Thoracic aorta (tissue), 2 donors: ENCODE measurements around the gene TTC21A. TPM values are rescaled to one million over a fixed set of nuclear protein-coding genes. Genes with fewer than 3 reads are reported as not detected.

ENCODE experiments used
- ATAC-seq: fragments of 150-250 bp; one replicate; pipeline ENCODE4 v1.8.0; 2017; ENCODE audit warnings: low read depth; ENCODE audit not compliant: insufficient number of reproducible peaks, low FRiP score
- DNase-seq: peaks from one replicate; pipeline ENCODE4 v3.0.0-alpha.2; 2020; ENCODE audit warnings: low spot score
- H3K27ac ChIP-seq, 2 donors: fragments of 200-600 bp; sonication (generic); 1 replicate in 1 of 2; 2 replicates in 1 of 2; pipeline ENCODE4 v1.5.1; 2016; ENCODE audit warnings: mild to moderate bottlenecking in 2 of 2, moderate library complexity in 2 of 2
- H3K27me3 ChIP-seq: fragments of 200-600 bp; sonication (generic); replicated peaks from 2 replicates; pipeline ENCODE4 v1.6.0; 2016; ENCODE audit warnings: mild to moderate bottlenecking; ENCODE audit not compliant: insufficient read depth
- H3K36me3 ChIP-seq: fragments of 200-600 bp; sonication (generic); one replicate; pipeline ENCODE4 v1.5.1; 2016
- H3K4me1 ChIP-seq, 2 donors: fragments of 200-600 bp; sonication (generic); 1 replicate in 1 of 2; 2 replicates in 1 of 2; pipeline versions ENCODE4 v1.5.1 to v1.6.0; 2016; ENCODE audit warnings: low read depth in 2 of 2, mild to moderate bottlenecking in 1 of 2; ENCODE audit not compliant: control insufficient read depth in 1 of 2
- H3K4me3 ChIP-seq: fragments of 200-600 bp; sonication (generic); 2 replicates; pipeline ENCODE4 v1.5.1; 2016; ENCODE audit warnings: mild to moderate bottlenecking
- H3K9me3 ChIP-seq: fragments of 200-600 bp; sonication (generic); 2 replicates; pipeline ENCODE4 v1.5.1; 2016
- CTCF ChIP-seq: fragments of 200-600 bp; sonication (generic); IDR thresholded peaks from one replicate; pipeline ENCODE4 v1.5.1; 2019; ENCODE audit warnings: antibody characterized with exemption
- total RNA-seq, 2 donors: library from RNA; depleted of rRNA; stranded (reverse); fragments of >200 nt; gene quantifications; one replicate each; pipeline versions ENCODE4 v1.1.0 to v1.2.3, GENCODE V29; 2016

Gene TTC21A
- total RNA-seq, 2 donors from 2014 or later = 3.0 to 14.9 TPM

- H3K4me1 ChIP-seq = peaks cover 6 to 23% of the 10 kb centered on the region in 2 donors
- H3K27me3 ChIP-seq = no peaks in the 10 kb centered on the region
- ATAC-seq (no peak), DNase-seq (no peak)
- H3K4me3 ChIP-seq = no peak overlapping the region
- no peak overlapping the region for H3K27ac ChIP-seq
- no peaks in the 10 kb centered on the region for H3K9me3 ChIP-seq
- H3K36me3 ChIP-seq = no peaks in the 10 kb centered on the region
- TF ChIP-seq CTCF = no peak
Observed at GRCh38 chr3:39184968-39185285, 77.4 kb downstream of the TTC21A start.

DNA sequence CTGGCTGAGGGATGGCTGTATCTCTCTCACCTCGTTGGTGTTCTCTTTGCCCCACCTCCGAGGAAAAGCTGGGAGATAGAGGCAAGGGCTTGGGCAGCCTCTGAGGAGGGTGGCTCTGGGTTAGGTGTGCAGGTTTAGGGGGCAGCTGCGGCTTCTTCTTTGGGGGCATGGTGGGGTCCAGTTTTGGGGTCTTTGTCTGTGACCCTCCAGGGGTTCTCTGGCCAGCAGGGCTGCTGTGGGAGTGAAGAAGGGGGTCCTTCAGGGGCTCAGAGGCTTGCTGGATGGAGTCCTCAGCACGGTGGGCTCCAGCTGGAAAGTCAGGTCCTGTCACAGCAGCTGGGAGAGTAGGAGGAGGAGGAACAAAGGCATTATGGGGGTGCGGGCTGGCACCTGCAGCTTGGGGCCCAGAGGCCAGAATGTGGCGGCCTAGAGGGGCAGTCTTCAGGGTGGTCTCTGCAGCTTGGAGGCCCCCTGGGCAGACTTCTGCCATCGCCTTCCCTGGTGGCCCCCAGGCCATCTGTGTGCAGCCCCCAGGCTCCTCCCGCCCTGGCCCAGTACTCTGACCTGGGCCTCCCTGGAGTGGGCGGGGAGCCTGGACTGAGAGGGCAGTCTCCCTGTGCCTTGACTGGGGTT, 78.0 kb downstream of the TTC21A start:
- peaks cover under 1 to 17% of the 10 kb centered on the region in 2 donors for H3K4me1 ChIP-seq
- DNase-seq (no peak), ATAC-seq (no peak)
- no peak overlapping the region for H3K4me3 ChIP-seq
- H3K27ac ChIP-seq = no peak overlapping the region
- H3K9me3 ChIP-seq = no peaks in the 10 kb centered on the region
- no peak for TF ChIP-seq CTCF
- H3K36me3 ChIP-seq = no peaks in the 10 kb centered on the region
- no peaks in the 10 kb centered on the region for H3K27me3 ChIP-seq

- H3K27ac ChIP-seq = no peak overlapping the region
- H3K4me3 ChIP-seq = no peak overlapping the region
- no peaks in the 10 kb centered on the region for H3K36me3 ChIP-seq
- peaks cover 0 to 13% of the 10 kb centered on the region in 2 donors for H3K4me1 ChIP-seq
- no peaks in the 10 kb centered on the region for H3K27me3 ChIP-seq
- H3K9me3 ChIP-seq = no peaks in the 10 kb centered on the region
- no peak for TF ChIP-seq CTCF
- no peak for ATAC-seq
- no peak for DNase-seq
Observed at GRCh38 chr3:39185959-39186691, 78.6 kb downstream of the TTC21A start.

DNA sequence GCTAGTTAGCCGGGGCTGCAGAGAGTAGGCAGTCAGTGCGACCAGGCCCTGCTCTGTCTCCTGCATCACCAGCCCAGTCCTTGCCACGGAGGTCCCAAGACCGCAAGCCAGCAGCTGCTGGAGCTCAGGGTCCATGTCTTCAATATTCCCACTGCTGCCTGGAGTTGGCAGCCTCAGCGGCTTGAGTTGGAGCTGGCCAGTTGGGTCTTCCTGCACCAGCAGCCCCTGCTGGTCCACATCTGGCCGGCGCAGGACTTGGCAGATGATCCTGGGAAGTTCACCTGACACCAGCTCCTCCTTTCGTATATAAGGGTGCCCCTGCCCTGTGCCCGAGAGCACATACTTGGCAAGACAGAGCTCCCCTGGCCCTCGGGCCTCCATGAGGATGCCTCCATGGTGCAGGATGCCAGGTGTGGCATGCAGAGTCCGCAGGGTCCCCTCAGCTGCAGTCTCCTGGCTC, 79.2 kb downstream of the TTC21A start:
- no peak overlapping the region for H3K27ac ChIP-seq
- H3K4me3 ChIP-seq = no peak overlapping the region
- no peaks in the 10 kb centered on the region for H3K27me3 ChIP-seq
- peaks cover 0 to 11% of the 10 kb centered on the region in 2 donors for H3K4me1 ChIP-seq
- ATAC-seq = no peak
- DNase-seq = no peak
- TF ChIP-seq CTCF = no peak
- H3K36me3 ChIP-seq = no peaks in the 10 kb centered on the region
- H3K9me3 ChIP-seq = no peaks in the 10 kb centered on the region

DNA sequence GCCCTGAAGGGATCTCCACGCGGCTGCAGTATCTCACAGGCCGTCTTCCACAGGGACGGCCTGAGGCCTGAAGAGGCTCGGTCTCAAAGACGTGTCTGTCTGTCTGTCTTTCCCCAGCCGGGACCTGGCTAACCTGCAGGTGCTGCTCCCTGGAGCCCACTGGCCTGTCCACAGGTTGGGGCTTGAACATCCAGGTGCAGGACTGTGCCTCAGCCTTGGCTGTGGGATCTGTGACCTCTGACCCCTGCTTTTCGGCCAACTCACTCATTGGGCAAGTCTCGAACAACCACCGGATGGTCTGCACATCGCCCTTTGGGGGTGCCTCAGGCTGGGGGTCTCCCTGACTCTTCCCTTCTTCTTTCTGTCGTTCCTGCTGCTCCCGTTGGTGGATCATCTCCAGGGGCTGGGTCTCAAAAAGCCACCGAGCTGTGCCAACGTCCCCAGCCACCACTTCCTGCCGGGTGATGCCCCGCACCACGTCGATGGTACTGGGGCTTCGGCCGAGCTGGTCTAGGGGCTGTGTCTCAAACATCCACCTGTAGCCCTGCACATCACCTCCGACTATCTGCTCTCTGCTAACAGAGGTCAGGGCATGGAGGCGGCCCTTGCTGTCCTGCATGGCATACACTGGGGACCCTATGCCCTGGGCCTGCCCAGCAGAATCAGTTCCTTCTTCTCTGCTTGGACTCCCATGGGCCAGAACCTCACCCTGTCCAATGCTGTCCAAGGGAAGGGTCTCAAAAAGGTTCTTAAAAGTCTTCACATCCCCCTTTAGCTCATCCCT, 80.1 kb downstream of the TTC21A start:
- Histone ChIP-seq H3K36me3 (no peaks in the 10 kb centered on the region), H3K4me1 (peaks cover 0 to 7% of the 10 kb centered on the region in 2 donors), H3K27me3 (no peaks in the 10 kb centered on the region), H3K4me3 (no peak overlapping the region), H3K27ac (no peak overlapping the region), H3K9me3 (no peaks in the 10 kb centered on the region)
- no peak for DNase-seq
- ATAC-seq = no peak
- TF ChIP-seq CTCF = no peak
